Osteoblast (primary cell): Measurements from ENCODE around the gene JUNB. TPM values are rescaled to one million over a fixed set of nuclear protein-coding genes. Genes with fewer than 3 reads are reported as not detected.

Source experiments
- DNase-seq: peaks from one replicate; pipeline ENCODE4 v3.0.0; 2011; ENCODE audit warnings: low spot score, mixed read lengths; ENCODE audit not compliant: insufficient read length; ENCODE audit errors: missing footprints
- H2AFZ ChIP-seq: 2 replicates; pipeline ENCODE4 v1.6.0; 2011; ENCODE audit warnings: mild to moderate bottlenecking, low read length
- H3K27ac ChIP-seq: 2 replicates; pipeline ENCODE4 v1.5.1; 2011; ENCODE audit warnings: mild to moderate bottlenecking, low read depth, low read length, moderate library complexity
- H3K27me3 ChIP-seq: 2 replicates; pipeline ENCODE4 v1.6.0; 2012; ENCODE audit warnings: mild to moderate bottlenecking, control low read depth, inconsistent platforms, low read length, moderate library complexity; ENCODE audit not compliant: insufficient read depth
- H3K36me3 ChIP-seq: 2 replicates; pipeline ENCODE4 v1.5.1; 2011; ENCODE audit warnings: mild to moderate bottlenecking, low read length, control low read depth, moderate library complexity; ENCODE audit not compliant: insufficient read depth
- H3K4me1 ChIP-seq: 2 replicates; pipeline ENCODE4 v1.5.1; 2011; ENCODE audit warnings: mild to moderate bottlenecking, low read length, control low read depth, moderate library complexity; ENCODE audit not compliant: insufficient read depth
- H3K4me2 ChIP-seq: 2 replicates; pipeline ENCODE4 v1.6.0; 2011; ENCODE audit warnings: mild to moderate bottlenecking, low read length; ENCODE audit not compliant: insufficient read depth
- H3K4me3 ChIP-seq: fragments of 200-600 bp; sonication (generic); 3 replicates; pipeline ENCODE4 v1.5.1; 2012; ENCODE audit warnings: mild to moderate bottlenecking, low read length, inconsistent platforms; ENCODE audit not compliant: insufficient read depth
- H3K79me2 ChIP-seq: 2 replicates; pipeline ENCODE4 v1.6.0; 2012; ENCODE audit warnings: mild to moderate bottlenecking, low read length, control low read depth, inconsistent platforms; ENCODE audit not compliant: insufficient read depth
- H3K9me3 ChIP-seq: 2 replicates; pipeline ENCODE4 v1.5.1; 2011; ENCODE audit warnings: low read depth, low read length, control low read depth
- H4K20me1 ChIP-seq: 2 replicates; pipeline ENCODE4 v1.6.0; 2012; ENCODE audit warnings: mild to moderate bottlenecking, low read length, control low read depth; ENCODE audit not compliant: insufficient read depth
- CTCF ChIP-seq: IDR thresholded peaks from 2 replicates; pipeline ENCODE4 v1.5.1; 2011; ENCODE audit warnings: mild to moderate bottlenecking, low read depth, low read length, moderate library complexity; ENCODE audit errors: extremely low read depth
- total RNA-seq: library from RNA; depleted of rRNA; stranded (reverse); fragments of >200 nt; gene quantifications from 2 replicates; pipeline ENCODE4 v1.2.3, GENCODE V29; 2012

JUNB gene
- total RNA-seq, 1 donor, result 93.0 TPM

GRCh38 chr19:12789904-12790619 lies 1.2 kb upstream of the JUNB start:
- Histone ChIP-seq H3K27ac (peak overlapping the region; percentile 92), H3K9me3 (no peaks in the 10 kb centered on the region), H2AFZ (peak overlapping the region; percentile 44), H3K79me2 (peaks cover 21% of the 10 kb centered on the region), H3K4me3 (peak overlapping the region; percentile 98), H3K4me2 (peak overlapping the region; percentile 88), H3K27me3 (no peaks in the 10 kb centered on the region), H3K4me1 (peaks cover 30% of the 10 kb centered on the region), H4K20me1 (peaks cover 12% of the 10 kb centered on the region), H3K36me3 (no peaks in the 10 kb centered on the region)
- peak; percentile 100 for DNase-seq
- TF ChIP-seq CTCF, result no peak

- Histone ChIP-seq H3K4me2 (peak overlapping the region; percentile 88), H2AFZ (no peak overlapping the region)
- peak; percentile 88 for DNase-seq
Measured at GRCh38 chr19:12790628-12791344, 500 bp upstream of the JUNB start.

GRCh38 chr19:12792051-12792852 lies 966 bp downstream of the JUNB start:
- Histone ChIP-seq H4K20me1 (peaks cover 12% of the 10 kb centered on the region), H3K4me3 (peak overlapping the region; percentile 98), H3K27me3 (no peaks in the 10 kb centered on the region), H3K9me3 (no peaks in the 10 kb centered on the region), H3K4me2 (peak overlapping the region; percentile 88), H3K79me2 (peaks cover 21% of the 10 kb centered on the region), H2AFZ (no peak overlapping the region), H3K27ac (peak overlapping the region; percentile 92), H3K36me3 (no peaks in the 10 kb centered on the region), H3K4me1 (peaks cover 30% of the 10 kb centered on the region)
- TF ChIP-seq CTCF, result no peak
- peak; percentile 91 for DNase-seq

More at GRCh38 chr19:12790628-12791344, 500 bp upstream of the JUNB start:
- TF ChIP-seq CTCF, result no peak
- no peaks in the 10 kb centered on the region for H3K27me3 ChIP-seq
- H4K20me1 ChIP-seq, result peaks cover 12% of the 10 kb centered on the region
- peak overlapping the region; percentile 92 for H3K27ac ChIP-seq
- H3K4me1 ChIP-seq, result peaks cover 30% of the 10 kb centered on the region
- H3K36me3 ChIP-seq, result no peaks in the 10 kb centered on the region
- peaks cover 21% of the 10 kb centered on the region for H3K79me2 ChIP-seq
- no peaks in the 10 kb centered on the region for H3K9me3 ChIP-seq
- peak overlapping the region; percentile 98 for H3K4me3 ChIP-seq
